Esophagus muscularis mucosa (tissue), 4 donors: ENCODE measurements around the gene SKI. TPM values are rescaled to one million over a fixed set of nuclear protein-coding genes. Genes with fewer than 3 reads are reported as not detected.

Experiments used
- DNase-seq: peaks from one replicate; pipeline ENCODE4 v3.0.0-alpha.2; 2017; ENCODE audit errors: extremely low spot score
- H3K27ac ChIP-seq, 4 donors: fragments of 200-600 bp; sonication (generic); replicated peaks in 1 of 4; 1 replicate in 3 of 4; 2 replicates in 1 of 4; pipeline ENCODE4 v1.5.1; 2016 to 2019; ENCODE audit warnings: mild to moderate bottlenecking in 1 of 4
- H3K27me3 ChIP-seq, 4 donors: fragments of 200-600 bp; sonication (generic); one replicate each; pipeline versions ENCODE4 v1.5.1 to v1.6.0; 2016 to 2019
- H3K36me3 ChIP-seq, 4 donors: fragments of 200-600 bp; sonication (generic); one replicate each; pipeline ENCODE4 v1.5.1; 2016 to 2019
- H3K4me1 ChIP-seq, 4 donors: fragments of 200-600 bp; sonication (generic); one replicate each; pipeline ENCODE4 v1.5.1; 2016 to 2019
- H3K4me3 ChIP-seq, 4 donors: fragments of 200-600 bp; sonication (generic); 1 replicate in 2 of 4; 2 replicates in 2 of 4; pipeline ENCODE4 v1.5.1; 2016 to 2019; ENCODE audit warnings: mild to moderate bottlenecking in 4 of 4, moderate library complexity in 1 of 4
- H3K9me3 ChIP-seq, 4 donors: fragments of 200-600 bp; sonication (generic); 1 replicate in 3 of 4; 2 replicates in 1 of 4; pipeline ENCODE4 v1.5.1; 2016 to 2019
- EP300 ChIP-seq: sonication (generic); formaldehyde crosslinking; IDR thresholded peaks from one replicate; pipeline ENCODE4 v1.6.1; 2017; ENCODE audit warnings: antibody characterized with exemption
- POLR2A ChIP-seq: fragments of 450-650 bp; IDR thresholded peaks from one replicate; pipeline ENCODE4 v1.6.1; 2017; ENCODE audit warnings: antibody characterized with exemption, moderate library complexity, mild to moderate bottlenecking, low read depth
- POLR2AphosphoS5 ChIP-seq, 2 donors: sonication (generic); formaldehyde crosslinking; IDR thresholded peaks; one replicate each; pipeline ENCODE4 v1.6.1; 2017; ENCODE audit warnings: antibody characterized with exemption in 2 of 2
- WGBS: methylation state at CpG from one replicate; pipeline ENCODE4 v1.1.5; 2018; 5-methylcytosine and 5-hydroxymethylcytosine counted together
- intact Hi-C: fragments of 100-400 bp; cut with DNase I; formaldehyde crosslinking; loops from one replicate; pipeline ENCODE4 v1.15.1; 2023
- total RNA-seq, 4 donors: library from RNA; depleted of rRNA; stranded (reverse); fragments of >200 nt; gene quantifications; one replicate each; pipeline versions ENCODE4 v1.1.0 to v1.2.1, GENCODE V29; 2016
- TF ChIP-seq, protein P1 (sequence below), 3 experiments: fragments of 200-600 bp in 2 of 3; fragments of 450-650 bp in 1 of 3; sonication (generic) in 2 of 3; IDR thresholded peaks; one replicate each; pipeline ENCODE4 v1.5.1; 2017 to 2019; ENCODE audit warnings: antibody characterized with exemption in 3 of 3, mild to moderate bottlenecking in 2 of 3, moderate library complexity in 1 of 3

Gene SKI
- total RNA-seq, 4 donors from 2014 or later, result 70.1 to 190 (median 124) TPM

DNA sequence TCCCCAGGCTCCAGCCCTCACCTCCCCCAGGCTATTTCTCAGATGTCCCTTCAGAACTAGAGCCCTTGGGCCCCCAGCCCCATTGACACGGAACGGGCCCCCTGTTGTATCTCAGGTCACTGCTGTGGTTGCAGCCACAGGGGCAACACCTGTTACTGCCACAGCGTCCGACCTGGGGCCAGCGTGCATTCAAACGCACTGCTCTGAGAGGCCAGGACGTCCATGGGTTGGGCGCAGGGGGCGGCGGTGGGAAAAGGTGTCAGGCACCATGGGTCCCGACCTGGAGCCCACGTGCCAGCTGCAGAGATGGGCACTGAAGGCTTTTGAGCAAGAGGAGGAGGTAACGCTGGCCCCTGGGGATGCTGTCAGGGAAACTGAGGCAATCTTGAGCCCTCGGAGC is 46.8 kb upstream of the SKI start:
- intact Hi-C loops, result no loop called here
- H3K36me3 ChIP-seq, result peaks cover 0 to 39% (median 22%) of the 10 kb centered on the region in 4 donors
- DNase-seq, result no peak
- no peaks in the 10 kb centered on the region for H3K9me3 ChIP-seq
- WGBS, result 94% methylated on average over 7 of the region's 14 CpGs
- no peak overlapping the region for H3K27ac ChIP-seq
- H3K4me3 ChIP-seq, result no peak overlapping the region
- H3K4me1 ChIP-seq, result no peaks in the 10 kb centered on the region
- no peaks in the 10 kb centered on the region for H3K27me3 ChIP-seq
- TF ChIP-seq POLR2AphosphoS5 (IDR thresholded peaks at IDR 0.05) (no peak), POLR2A (no peak), EP300 (no peak)
- TF ChIP-seq, protein P1, sequence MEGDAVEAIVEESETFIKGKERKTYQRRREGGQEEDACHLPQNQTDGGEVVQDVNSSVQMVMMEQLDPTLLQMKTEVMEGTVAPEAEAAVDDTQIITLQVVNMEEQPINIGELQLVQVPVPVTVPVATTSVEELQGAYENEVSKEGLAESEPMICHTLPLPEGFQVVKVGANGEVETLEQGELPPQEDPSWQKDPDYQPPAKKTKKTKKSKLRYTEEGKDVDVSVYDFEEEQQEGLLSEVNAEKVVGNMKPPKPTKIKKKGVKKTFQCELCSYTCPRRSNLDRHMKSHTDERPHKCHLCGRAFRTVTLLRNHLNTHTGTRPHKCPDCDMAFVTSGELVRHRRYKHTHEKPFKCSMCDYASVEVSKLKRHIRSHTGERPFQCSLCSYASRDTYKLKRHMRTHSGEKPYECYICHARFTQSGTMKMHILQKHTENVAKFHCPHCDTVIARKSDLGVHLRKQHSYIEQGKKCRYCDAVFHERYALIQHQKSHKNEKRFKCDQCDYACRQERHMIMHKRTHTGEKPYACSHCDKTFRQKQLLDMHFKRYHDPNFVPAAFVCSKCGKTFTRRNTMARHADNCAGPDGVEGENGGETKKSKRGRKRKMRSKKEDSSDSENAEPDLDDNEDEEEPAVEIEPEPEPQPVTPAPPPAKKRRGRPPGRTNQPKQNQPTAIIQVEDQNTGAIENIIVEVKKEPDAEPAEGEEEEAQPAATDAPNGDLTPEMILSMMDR (IDR thresholded peaks at IDR 0.05), result no peak

DNA sequence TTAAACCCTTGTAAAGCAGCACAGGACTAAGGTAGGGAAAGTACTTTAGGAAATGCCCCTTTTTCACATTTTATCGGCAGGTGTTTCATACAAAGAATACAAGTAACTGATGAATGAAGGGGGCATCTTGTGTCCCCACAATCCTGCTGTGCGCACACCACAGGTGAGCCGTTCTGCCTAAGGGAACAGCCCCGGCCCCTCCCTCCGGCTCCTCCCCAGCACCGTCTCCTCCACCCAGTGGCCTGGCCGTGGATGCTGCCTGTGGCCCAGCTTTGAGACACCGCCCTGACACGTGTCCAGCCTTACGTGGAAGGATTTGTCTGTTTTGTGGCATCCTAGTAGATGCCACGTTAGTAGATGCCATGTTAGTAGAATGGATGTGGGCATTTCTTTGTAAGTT is 46.4 kb upstream of the SKI start:
- no peaks in the 10 kb centered on the region for H3K9me3 ChIP-seq
- H3K27me3 ChIP-seq, result no peaks in the 10 kb centered on the region
- DNase-seq, result no peak
- H3K4me3 ChIP-seq, result no peak overlapping the region
- H3K36me3 ChIP-seq, result peaks cover 0 to 44% (median 24%) of the 10 kb centered on the region in 4 donors
- TF ChIP-seq, protein P1 (IDR thresholded peaks at IDR 0.05), result no peak
- TF ChIP-seq POLR2AphosphoS5 (IDR thresholded peaks at IDR 0.05) (no peak), EP300 (no peak), POLR2A (no peak)
- intact Hi-C loops, result no loop called here
- 88% methylated on average over 11 of the region's 11 CpGs for WGBS
- H3K4me1 ChIP-seq, result no peaks in the 10 kb centered on the region
- H3K27ac ChIP-seq, result no peak overlapping the region

DNA sequence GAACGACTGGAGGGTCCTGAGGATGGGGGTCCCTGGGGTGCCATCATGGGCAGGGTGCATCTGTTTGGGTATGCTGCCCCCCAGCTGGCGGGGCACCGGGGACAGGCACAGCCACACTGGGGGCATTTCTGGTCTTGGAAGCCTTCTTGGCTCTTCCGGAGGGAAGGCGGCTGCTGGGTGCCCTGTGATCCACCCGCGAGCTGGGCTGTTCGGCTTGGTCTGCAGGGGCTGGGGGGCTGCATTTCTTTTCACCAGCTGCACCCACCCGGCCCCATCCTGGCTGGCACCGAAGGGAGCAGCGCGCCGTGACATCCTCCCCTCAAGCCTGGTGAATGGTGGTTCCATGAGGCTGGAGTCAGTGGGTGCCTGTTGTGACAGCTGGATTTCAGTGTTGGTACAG is 45.7 kb upstream of the SKI start:
- no peaks in the 10 kb centered on the region for H3K9me3 ChIP-seq
- 96% methylated on average over 5 of the region's 13 CpGs for WGBS
- H3K4me3 ChIP-seq, result no peak overlapping the region
- no peak for DNase-seq
- intact Hi-C loops, result no loop called here
- H3K4me1 ChIP-seq, result no peaks in the 10 kb centered on the region
- H3K36me3 ChIP-seq, result peaks cover 0 to 46% (median 24%) of the 10 kb centered on the region in 4 donors
- no peak overlapping the region for H3K27ac ChIP-seq
- H3K27me3 ChIP-seq, result no peaks in the 10 kb centered on the region
- no peak for TF ChIP-seq POLR2AphosphoS5 (IDR thresholded peaks at IDR 0.05)
- no peak for TF ChIP-seq POLR2A
- TF ChIP-seq, protein P1 (IDR thresholded peaks at IDR 0.05), result no peak
- TF ChIP-seq EP300, result no peak

DNA sequence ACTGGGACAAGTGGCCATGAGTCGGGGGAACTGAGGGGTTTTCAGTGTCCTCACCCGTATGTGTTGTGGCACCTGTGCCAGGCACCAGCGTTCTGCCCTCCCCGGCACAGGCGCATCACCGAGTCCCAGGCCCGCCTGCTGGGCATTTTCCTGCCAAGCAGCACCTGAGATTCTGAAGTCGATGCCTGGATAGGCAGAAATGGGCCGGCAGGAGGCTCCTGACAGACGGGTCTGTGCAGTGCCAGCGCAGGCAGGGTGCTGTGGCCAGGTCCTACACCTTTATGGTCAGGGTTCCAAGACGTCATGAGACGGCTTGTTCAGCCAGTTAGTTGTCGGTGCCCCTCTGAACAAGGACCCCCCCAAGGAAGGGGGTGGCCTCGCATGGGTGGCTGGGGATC is 44.2 kb upstream of the SKI start:
- no peak for DNase-seq
- H3K27ac ChIP-seq, result no peak overlapping the region
- H3K27me3 ChIP-seq, result no peaks in the 10 kb centered on the region
- TF ChIP-seq EP300, result no peak
- TF ChIP-seq POLR2AphosphoS5 (IDR thresholded peaks at IDR 0.05), result no peak
- TF ChIP-seq POLR2A, result no peak
- TF ChIP-seq, protein P1 (IDR thresholded peaks at IDR 0.05), result no peak
- intact Hi-C loops, result no loop called here
- no peaks in the 10 kb centered on the region for H3K9me3 ChIP-seq
- H3K4me3 ChIP-seq, result no peak overlapping the region
- 96% methylated on average over 7 of the region's 15 CpGs for WGBS
- peaks cover 0 to 40% (median 24%) of the 10 kb centered on the region in 4 donors for H3K36me3 ChIP-seq
- peaks cover under 1 to 2% (median 1%) of the 10 kb centered on the region in 4 donors for H3K4me1 ChIP-seq

DNA sequence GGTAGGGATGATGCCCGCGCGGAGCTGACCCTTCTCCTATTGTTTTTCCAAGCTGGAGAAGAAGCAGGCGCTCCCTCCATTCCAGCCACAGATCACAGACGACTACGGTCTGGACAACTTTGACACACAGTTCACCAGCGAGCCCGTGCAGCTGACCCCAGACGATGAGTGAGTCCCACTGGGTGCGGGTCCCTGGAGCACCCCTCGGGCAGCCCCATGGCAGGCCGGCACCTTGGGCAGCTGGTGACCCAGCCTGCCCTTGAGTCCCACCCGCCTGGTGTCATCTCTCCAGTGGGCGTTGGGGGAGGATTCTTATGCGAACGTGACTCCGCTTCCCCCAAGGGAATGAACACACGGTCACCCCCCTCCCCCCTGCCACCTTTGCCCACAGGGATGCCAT is 43.6 kb upstream of the SKI start:
- H3K27ac ChIP-seq, result no peak overlapping the region
- no peak for DNase-seq
- H3K27me3 ChIP-seq, result no peaks in the 10 kb centered on the region
- WGBS, result 90% methylated on average over 15 of the region's 18 CpGs
- no peaks in the 10 kb centered on the region for H3K9me3 ChIP-seq
- TF ChIP-seq EP300 (no peak), POLR2A (no peak), POLR2AphosphoS5 (IDR thresholded peaks at IDR 0.05) (no peak)
- TF ChIP-seq, protein P1 (IDR thresholded peaks at IDR 0.05), result no peak
- H3K4me3 ChIP-seq, result no peak overlapping the region
- peaks cover 2 to 6% (median 5%) of the 10 kb centered on the region in 4 donors for H3K4me1 ChIP-seq
- intact Hi-C loops, result no loop called here
- peaks cover 0 to 40% (median 24%) of the 10 kb centered on the region in 4 donors for H3K36me3 ChIP-seq
